OCI-LY3 (cell line): ENCODE measurements around the gene KCNQ1.

Experiments used
- EZH2phosphoT487 ChIP-seq: fragments of 200-600 bp; shearing (Covaris generic); IDR thresholded peaks from 2 replicates; pipeline ENCODE4 v1.6.1; 2018; ENCODE audit warnings: antibody characterized with exemption, mixed run types, low read depth
- TF ChIP-seq, protein P1 (sequence below): fragments of 200-600, 300-600 bp; sonication (generic); IDR thresholded peaks from 2 replicates; pipeline ENCODE4 v1.5.1; 2014; ENCODE audit warnings: antibody characterized with exemption, low read length, low read depth

DNA sequence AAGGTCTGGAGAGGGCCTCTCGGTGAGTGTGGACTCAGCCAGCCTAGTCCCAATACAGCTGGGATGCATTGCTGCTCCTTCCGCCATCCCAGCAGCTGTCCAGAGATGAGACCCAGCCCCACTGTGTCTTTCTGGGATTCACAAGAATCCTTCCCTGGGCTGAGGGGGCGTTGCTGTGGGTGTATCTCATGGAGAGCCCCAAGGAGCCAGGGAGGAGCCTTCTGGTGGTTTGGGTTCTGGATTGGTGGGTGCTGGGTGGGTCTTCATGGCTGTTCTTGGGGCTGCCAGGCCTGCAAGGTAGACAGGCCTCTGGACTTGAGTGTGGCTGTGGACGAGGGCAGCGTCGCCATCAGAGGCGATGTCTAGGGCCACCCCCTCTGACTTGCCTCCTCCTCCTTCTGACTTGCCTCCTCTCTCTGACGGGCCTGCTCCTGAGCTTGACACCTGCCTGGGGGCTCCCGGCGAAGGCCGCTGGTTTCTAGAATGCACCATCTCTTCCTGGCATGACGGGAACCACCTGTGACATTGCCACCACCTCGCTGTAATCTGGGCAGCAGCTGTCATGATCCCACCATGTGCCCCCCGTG, 17.2 kb downstream of the KCNQ1 start:
- TF ChIP-seq, protein P1, sequence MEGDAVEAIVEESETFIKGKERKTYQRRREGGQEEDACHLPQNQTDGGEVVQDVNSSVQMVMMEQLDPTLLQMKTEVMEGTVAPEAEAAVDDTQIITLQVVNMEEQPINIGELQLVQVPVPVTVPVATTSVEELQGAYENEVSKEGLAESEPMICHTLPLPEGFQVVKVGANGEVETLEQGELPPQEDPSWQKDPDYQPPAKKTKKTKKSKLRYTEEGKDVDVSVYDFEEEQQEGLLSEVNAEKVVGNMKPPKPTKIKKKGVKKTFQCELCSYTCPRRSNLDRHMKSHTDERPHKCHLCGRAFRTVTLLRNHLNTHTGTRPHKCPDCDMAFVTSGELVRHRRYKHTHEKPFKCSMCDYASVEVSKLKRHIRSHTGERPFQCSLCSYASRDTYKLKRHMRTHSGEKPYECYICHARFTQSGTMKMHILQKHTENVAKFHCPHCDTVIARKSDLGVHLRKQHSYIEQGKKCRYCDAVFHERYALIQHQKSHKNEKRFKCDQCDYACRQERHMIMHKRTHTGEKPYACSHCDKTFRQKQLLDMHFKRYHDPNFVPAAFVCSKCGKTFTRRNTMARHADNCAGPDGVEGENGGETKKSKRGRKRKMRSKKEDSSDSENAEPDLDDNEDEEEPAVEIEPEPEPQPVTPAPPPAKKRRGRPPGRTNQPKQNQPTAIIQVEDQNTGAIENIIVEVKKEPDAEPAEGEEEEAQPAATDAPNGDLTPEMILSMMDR: no peak
- no peak for TF ChIP-seq EZH2phosphoT487
